ENCODE data around the gene INF2.

INF2 gene

GRCh38 chr14:104704252-104704651 is 14.8 kb downstream of the INF2 start:
- Mint-ChIP-seq H3K27me3 (no peaks in the 10 kb centered on the region), H3K36me3 (ENCODE audit: low read depth) (peaks cover 98% of the 10 kb centered on the region), H3K27ac (no peak overlapping the region), H3K4me3 (no peak overlapping the region), H3K4me1 (ENCODE audit: low read depth) (peaks cover 25% of the 10 kb centered on the region), H3K9me3 (no peaks in the 10 kb centered on the region)
- intact Hi-C loops (cut with micrococcal nuclease) = no loop called here

GRCh38 chr14:104705340-104706047 is 16.1 kb downstream of the INF2 start:
- intact Hi-C loops (cut with micrococcal nuclease) = no loop called here
- peaks cover 14% of the 10 kb centered on the region for H3K4me1 Mint-ChIP-seq (ENCODE audit: low read depth)
- H3K27me3 Mint-ChIP-seq = no peaks in the 10 kb centered on the region
- H3K27ac Mint-ChIP-seq = no peak overlapping the region
- H3K36me3 Mint-ChIP-seq (ENCODE audit: low read depth) = peaks cover 98% of the 10 kb centered on the region
- no peaks in the 10 kb centered on the region for H3K9me3 Mint-ChIP-seq
- no peak overlapping the region for H3K4me3 Mint-ChIP-seq

GRCh38 chr14:104706733-104707607 is 17.6 kb downstream of the INF2 start:
- Mint-ChIP-seq H3K27me3 (no peaks in the 10 kb centered on the region), H3K4me3 (no peak overlapping the region), H3K9me3 (no peaks in the 10 kb centered on the region), H3K27ac (no peak overlapping the region), H3K4me1 (ENCODE audit: low read depth) (peaks cover 7% of the 10 kb centered on the region), H3K36me3 (ENCODE audit: low read depth) (peaks cover 98% of the 10 kb centered on the region)
- intact Hi-C loops (cut with micrococcal nuclease) = no loop called here

GRCh38 chr14:104707608-104708595 is 18.5 kb downstream of the INF2 start:
- H3K27me3 Mint-ChIP-seq = no peaks in the 10 kb centered on the region
- peaks cover 98% of the 10 kb centered on the region for H3K36me3 Mint-ChIP-seq (ENCODE audit: low read depth)
- no peak overlapping the region for H3K4me3 Mint-ChIP-seq
- intact Hi-C loops (cut with micrococcal nuclease) = loop anchor here (2.0 kb wide), 1 partner anchor 57 kb away; no protein-coding TSS in a partner anchor
- no peaks in the 10 kb centered on the region for H3K9me3 Mint-ChIP-seq
- H3K27ac Mint-ChIP-seq = no peak overlapping the region
- peaks cover 5% of the 10 kb centered on the region for H3K4me1 Mint-ChIP-seq (ENCODE audit: low read depth)

GRCh38 chr14:104708606-104709268 is 19.3 kb downstream of the INF2 start:
- no peaks in the 10 kb centered on the region for H3K27me3 Mint-ChIP-seq
- H3K4me1 Mint-ChIP-seq (ENCODE audit: low read depth) = peaks cover 5% of the 10 kb centered on the region
- H3K9me3 Mint-ChIP-seq = no peaks in the 10 kb centered on the region
- H3K36me3 Mint-ChIP-seq (ENCODE audit: low read depth) = peaks cover 98% of the 10 kb centered on the region
- H3K4me3 Mint-ChIP-seq = no peak overlapping the region
- intact Hi-C loops (cut with micrococcal nuclease) = loop anchor here (2.0 kb wide), 1 partner anchor 58 kb away; no protein-coding TSS in a partner anchor
- no peak overlapping the region for H3K27ac Mint-ChIP-seq

GRCh38 chr14:104709387-104710039 is 20.1 kb downstream of the INF2 start:
- Mint-ChIP-seq H3K9me3 (no peaks in the 10 kb centered on the region), H3K4me1 (ENCODE audit: low read depth) (peaks cover 5% of the 10 kb centered on the region), H3K27ac (no peak overlapping the region), H3K36me3 (ENCODE audit: low read depth) (peaks cover 98% of the 10 kb centered on the region), H3K27me3 (no peaks in the 10 kb centered on the region), H3K4me3 (no peak overlapping the region)
- intact Hi-C loops (cut with micrococcal nuclease) = loop anchor here (2.0 kb wide), 1 partner anchor 59 kb away; no protein-coding TSS in a partner anchor

- H3K27me3 Mint-ChIP-seq = no peaks in the 10 kb centered on the region
- intact Hi-C loops (cut with micrococcal nuclease) = no loop called here
- no peak overlapping the region for H3K4me3 Mint-ChIP-seq
- no peaks in the 10 kb centered on the region for H3K9me3 Mint-ChIP-seq
- H3K4me1 Mint-ChIP-seq (ENCODE audit: low read depth) = peaks cover 5% of the 10 kb centered on the region
- H3K27ac Mint-ChIP-seq = no peak overlapping the region
- H3K36me3 Mint-ChIP-seq (ENCODE audit: low read depth) = peaks cover 98% of the 10 kb centered on the region
Observed at GRCh38 chr14:104710071-104710735, 20.8 kb downstream of the INF2 start.

GRCh38 chr14:104712881-104713734 is 23.7 kb downstream of the INF2 start:
- no peak overlapping the region for H3K4me3 Mint-ChIP-seq
- no peaks in the 10 kb centered on the region for H3K9me3 Mint-ChIP-seq
- peaks cover 5% of the 10 kb centered on the region for H3K4me1 Mint-ChIP-seq (ENCODE audit: low read depth)
- intact Hi-C loops (cut with micrococcal nuclease) = no loop called here
- no peak overlapping the region for H3K27ac Mint-ChIP-seq
- no peaks in the 10 kb centered on the region for H3K27me3 Mint-ChIP-seq
- H3K36me3 Mint-ChIP-seq (ENCODE audit: low read depth) = peaks cover 99% of the 10 kb centered on the region

GRCh38 chr14:104714066-104714465 is 24.6 kb downstream of the INF2 start:
- intact Hi-C loops (cut with micrococcal nuclease) = no loop called here
- peaks cover 100% of the 10 kb centered on the region for H3K36me3 Mint-ChIP-seq (ENCODE audit: low read depth)

GRCh38 chr14:104714681-104715080 is 25.3 kb downstream of the INF2 start:
- intact Hi-C loops (cut with micrococcal nuclease) = no loop called here
- no peak overlapping the region for H3K27ac Mint-ChIP-seq
- peaks cover 100% of the 10 kb centered on the region for H3K36me3 Mint-ChIP-seq (ENCODE audit: low read depth)
- no peaks in the 10 kb centered on the region for H3K9me3 Mint-ChIP-seq
- H3K4me3 Mint-ChIP-seq = no peak overlapping the region
- H3K4me1 Mint-ChIP-seq (ENCODE audit: low read depth) = no peaks in the 10 kb centered on the region
- H3K27me3 Mint-ChIP-seq = no peaks in the 10 kb centered on the region

More at GRCh38 chr14:104714066-104714465, 24.6 kb downstream of the INF2 start:
- no peaks in the 10 kb centered on the region for H3K27me3 Mint-ChIP-seq
- no peak overlapping the region for H3K27ac Mint-ChIP-seq
- H3K4me3 Mint-ChIP-seq = no peak overlapping the region
- no peaks in the 10 kb centered on the region for H3K4me1 Mint-ChIP-seq (ENCODE audit: low read depth)
- no peaks in the 10 kb centered on the region for H3K9me3 Mint-ChIP-seq

GRCh38 chr14:104715416-104715815 is 26.0 kb downstream of the INF2 start:
- Mint-ChIP-seq H3K4me3 (no peak overlapping the region), H3K36me3 (ENCODE audit: low read depth) (peaks cover 99% of the 10 kb centered on the region), H3K27me3 (no peaks in the 10 kb centered on the region), H3K9me3 (no peaks in the 10 kb centered on the region), H3K27ac (no peak overlapping the region), H3K4me1 (ENCODE audit: low read depth) (no peaks in the 10 kb centered on the region)
- intact Hi-C loops (cut with micrococcal nuclease) = no loop called here

GRCh38 chr14:104715871-104716270 is 26.5 kb downstream of the INF2 start:
- H3K27ac Mint-ChIP-seq = no peak overlapping the region
- H3K27me3 Mint-ChIP-seq = no peaks in the 10 kb centered on the region
- intact Hi-C loops (cut with micrococcal nuclease) = no loop called here
- no peak overlapping the region for H3K4me3 Mint-ChIP-seq
- peaks cover 95% of the 10 kb centered on the region for H3K36me3 Mint-ChIP-seq (ENCODE audit: low read depth)
- H3K9me3 Mint-ChIP-seq = no peaks in the 10 kb centered on the region
- no peaks in the 10 kb centered on the region for H3K4me1 Mint-ChIP-seq (ENCODE audit: low read depth)
